NCI-H1048 (cell line): ENCODE results near the gene LIPC.

Experiments
- DNase-seq: peaks from one replicate; lab custom pipeline; 2025; lab: John Stamatoyannopoulos, UW

The LIPC gene

DNA sequence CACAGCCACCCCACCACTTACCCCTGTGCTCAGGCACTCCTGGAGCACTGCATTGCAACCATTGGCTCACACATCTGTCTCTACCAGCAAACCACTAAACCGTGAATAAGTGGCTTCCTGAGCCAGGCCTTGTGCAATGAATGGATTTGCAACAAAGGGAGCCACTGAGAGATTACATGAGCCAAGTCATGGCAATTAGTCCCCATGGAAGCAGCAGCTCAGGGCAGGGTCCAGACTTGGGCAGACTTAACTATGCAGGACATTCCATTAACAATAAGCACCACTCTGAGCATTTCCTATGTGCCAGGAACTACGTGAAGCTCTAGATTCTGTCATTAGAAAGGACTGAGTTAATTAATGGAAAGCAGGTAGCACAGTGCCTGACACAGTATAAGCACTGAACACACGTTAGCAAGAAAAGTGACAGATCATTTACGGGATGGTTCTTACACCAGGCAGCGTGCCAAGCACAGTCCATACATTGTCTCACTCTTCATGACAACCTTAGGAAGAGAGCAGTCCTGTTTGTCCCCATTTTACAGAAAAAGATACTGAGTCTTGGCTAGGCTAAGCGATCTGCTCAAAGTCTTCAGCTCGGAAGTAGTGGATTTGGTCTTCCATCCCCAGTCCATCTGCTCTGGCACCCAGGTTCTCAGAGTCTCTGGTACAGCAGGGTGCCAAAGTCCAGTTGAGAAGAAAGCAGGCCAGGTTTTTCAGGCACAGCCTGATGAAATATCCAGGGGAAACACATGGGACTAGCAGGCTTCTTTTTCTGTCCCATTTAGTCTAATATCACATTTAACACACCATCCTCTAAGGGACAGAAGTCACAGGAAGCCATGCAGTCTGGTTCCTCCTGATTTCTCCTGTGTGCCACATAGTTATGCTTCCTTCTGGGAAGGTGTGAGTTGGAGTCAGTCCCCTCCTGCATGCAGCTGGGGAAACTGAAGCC is 44.1 kb downstream of the LIPC start:
- DNase-seq: no peak

GRCh38 chr15:58476525-58477162 is 44.9 kb downstream of the LIPC start:
- DNase-seq: no peak

GRCh38 chr15:58477170-58477569 is 45.4 kb downstream of the LIPC start:
- no peak for DNase-seq

- DNase-seq: no peak
These were observed 46.2 kb downstream of the LIPC start for GRCh38 chr15:58478035-58478434.

DNA sequence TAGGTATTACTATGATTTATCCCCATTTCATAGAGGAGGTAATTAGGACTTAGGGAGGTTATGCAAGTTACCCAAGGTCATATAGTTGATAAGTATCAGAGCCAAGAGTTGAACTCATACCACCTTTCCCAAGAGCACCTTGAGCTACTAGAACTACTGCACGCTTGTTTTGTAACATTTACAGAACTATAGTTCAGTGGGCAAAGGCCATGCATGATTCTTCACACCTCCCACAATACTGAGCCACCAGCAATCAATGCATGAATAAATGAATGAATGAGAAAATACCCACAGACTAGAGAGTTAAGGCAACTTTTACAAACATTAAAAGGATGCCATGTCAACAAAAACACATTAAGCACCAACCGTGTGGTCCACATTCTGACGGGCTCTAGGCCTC is 46.8 kb downstream of the LIPC start:
- DNase-seq: no peak

- DNase-seq: no peak
These were observed 48.1 kb downstream of the LIPC start for GRCh38 chr15:58479941-58480340.

DNA sequence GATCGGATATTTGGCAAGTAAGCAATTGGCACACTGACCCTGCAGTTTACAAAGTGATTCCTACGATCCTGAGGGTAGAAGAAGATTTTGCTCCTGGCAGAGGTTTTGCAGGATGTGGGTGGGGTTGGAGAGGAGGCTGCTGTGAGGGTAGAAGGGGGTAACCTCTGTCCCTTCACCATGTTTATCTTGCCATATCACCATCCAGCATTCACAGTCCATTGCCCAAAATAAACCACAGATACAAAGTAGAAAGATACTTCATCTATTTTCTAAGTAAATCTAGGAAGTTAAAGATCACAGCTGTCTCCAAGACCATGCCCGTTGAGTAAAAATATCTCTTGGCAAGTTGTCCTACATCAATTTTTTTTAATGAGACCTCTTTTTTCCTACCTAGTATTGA is 51.6 kb downstream of the LIPC start:
- DNase-seq: no peak

DNA sequence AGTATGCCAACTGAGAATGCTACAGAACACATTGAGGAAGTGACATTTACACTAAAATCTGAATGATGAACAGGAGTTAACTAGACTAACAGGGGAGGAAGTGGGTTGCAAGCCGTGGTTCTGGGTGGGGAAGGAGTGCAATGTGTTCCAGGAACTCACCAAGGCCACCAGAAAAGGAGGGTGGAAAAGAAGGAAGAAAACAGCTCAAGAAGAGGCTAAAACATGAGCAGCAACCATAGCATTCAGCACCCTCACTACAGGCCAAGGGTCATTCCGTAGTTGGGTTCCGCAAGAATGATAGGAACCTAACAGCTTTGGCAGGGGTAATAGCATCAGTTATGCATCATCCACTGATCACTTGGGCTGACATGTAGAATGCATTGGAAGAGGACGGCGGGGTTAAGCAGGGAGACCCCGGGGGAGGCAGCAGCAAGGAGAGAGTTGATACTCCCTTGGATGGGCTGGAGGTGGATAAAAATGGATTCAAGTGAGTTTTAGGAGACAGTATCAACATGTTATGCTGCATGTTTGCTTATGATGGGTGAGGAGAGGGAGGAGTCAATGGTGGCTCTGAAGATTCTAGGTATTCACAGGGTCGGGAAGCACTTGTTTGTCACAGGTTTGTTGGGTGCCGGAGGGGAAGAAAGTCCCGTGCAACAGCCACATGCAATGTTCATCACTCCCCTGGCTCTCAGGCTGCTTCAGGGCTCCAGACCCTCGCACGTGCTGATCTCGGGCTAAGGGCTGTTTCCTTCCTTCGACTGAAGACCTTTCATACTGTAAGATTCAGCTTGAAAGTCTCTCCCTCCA is 53.2 kb downstream of the LIPC start:
- no peak for DNase-seq

GRCh38 chr15:58486062-58486461 is 54.3 kb downstream of the LIPC start:
- DNase-seq: no peak

DNA sequence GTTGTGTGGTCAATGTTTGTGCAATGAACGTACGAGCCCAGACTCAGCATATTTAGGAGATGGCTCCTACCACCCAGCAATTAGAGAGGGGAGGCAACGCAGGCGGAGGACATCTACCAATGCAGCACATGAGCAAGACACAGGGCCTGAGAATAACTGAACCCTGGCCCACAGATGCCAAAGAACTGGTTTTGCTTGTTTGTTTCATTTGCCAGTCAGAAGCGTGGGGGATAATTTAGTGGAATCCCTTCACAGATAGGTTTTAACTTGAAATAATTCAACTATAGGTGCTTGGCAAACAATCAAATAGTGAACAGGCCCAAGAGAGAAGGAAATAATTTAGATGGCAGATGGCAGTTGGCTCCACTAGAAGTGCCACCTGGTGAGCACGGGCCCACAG is 54.8 kb downstream of the LIPC start:
- no peak for DNase-seq

- no peak for DNase-seq
These were observed 55.4 kb downstream of the LIPC start for GRCh38 chr15:58487041-58487723.

- DNase-seq: no peak
These were observed 55.9 kb downstream of the LIPC start for GRCh38 chr15:58487724-58488120.

- no peak for DNase-seq
These were observed 57.7 kb downstream of the LIPC start for GRCh38 chr15:58489289-58490085.

DNA sequence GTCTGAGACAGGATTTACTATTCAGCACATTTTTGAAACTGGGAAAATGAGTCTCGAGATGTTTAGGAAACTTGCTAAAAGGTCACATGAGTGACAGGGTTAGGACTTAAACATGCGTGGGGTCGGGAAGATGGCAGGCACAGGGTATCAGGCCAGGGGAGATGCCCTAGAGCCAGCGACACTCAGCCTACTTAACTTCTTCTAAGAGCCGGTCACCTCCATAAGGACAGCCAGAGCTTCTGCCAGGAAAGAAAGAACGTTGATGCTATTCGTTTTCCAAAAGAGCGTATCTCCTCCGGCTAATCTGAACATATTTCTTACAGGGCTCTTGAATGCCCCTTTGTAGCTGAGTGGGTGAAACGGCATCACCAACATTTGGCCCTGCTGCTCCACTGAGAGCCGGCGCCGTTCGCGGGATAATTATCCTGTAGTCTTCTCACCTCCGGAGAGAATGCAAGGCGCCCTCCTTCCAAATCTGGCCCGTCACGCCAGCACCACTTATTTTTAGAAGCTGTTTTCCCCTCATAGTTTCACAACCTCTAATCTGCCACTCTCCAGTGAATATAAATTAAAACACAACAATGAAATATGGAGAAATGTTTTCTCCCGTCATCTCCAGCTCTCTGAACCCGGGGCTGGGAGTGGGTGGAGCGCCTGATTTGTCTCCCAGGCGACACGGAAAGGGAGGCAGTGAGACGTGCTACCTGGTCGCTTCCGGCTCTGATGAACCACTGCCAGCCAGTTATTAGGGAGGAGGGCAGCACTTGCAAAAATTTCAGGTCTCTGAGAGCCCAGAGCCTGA is 58.5 kb downstream of the LIPC start:
- DNase-seq: no peak

GRCh38 chr15:58490888-58491473 is 59.2 kb downstream of the LIPC start:
- no peak for DNase-seq

- DNase-seq: no peak
These were observed 59.9 kb downstream of the LIPC start for GRCh38 chr15:58491499-58492202.

- DNase-seq: no peak
These were observed 61.0 kb downstream of the LIPC start for GRCh38 chr15:58492661-58493397.

- DNase-seq: no peak
These were observed 62.8 kb downstream of the LIPC start for GRCh38 chr15:58494567-58494966.
